GM21423 (cell line): Measurements from ENCODE around the gene ZNF536.
"Not testable (repeated sequence)": the region's sequence is repeated elsewhere in the genome, so short reads cannot be mapped to it uniquely, and the experiment has no call there.

Source experiments
- ATAC-seq: cut with Tn5 transposase; IDR thresholded peaks from one replicate; pipeline ENCODE4 v1.9.1; 2021; ENCODE audit warnings: mild to moderate bottlenecking, moderate library complexity; ENCODE audit not compliant: unreplicated experiment

Gene ZNF536

DNA sequence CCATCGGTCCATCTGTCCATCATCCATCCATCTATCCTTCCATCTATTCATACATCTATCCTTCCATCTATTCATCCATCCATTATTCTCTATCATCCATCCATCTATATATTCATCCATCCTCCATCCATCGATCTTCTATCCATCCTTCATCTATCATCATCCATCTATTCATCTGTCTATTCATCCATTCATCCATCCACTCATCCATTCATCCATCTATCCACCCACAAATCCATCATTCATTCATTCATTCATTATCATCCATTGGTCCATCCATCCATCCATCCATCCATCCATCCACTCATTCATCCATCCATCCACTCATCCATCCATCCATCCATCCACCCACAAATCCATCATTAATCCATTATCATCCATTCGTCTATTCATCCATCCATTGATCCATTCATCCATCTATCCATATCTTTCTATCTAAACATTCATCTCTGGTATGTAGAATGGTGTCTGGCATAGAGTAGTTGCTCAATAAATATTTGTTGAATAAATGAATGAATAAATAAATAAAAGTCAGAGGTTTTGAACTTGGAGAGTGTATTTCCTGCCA is 36.6 kb downstream of the ZNF536 start:
- no peak for ATAC-seq

DNA sequence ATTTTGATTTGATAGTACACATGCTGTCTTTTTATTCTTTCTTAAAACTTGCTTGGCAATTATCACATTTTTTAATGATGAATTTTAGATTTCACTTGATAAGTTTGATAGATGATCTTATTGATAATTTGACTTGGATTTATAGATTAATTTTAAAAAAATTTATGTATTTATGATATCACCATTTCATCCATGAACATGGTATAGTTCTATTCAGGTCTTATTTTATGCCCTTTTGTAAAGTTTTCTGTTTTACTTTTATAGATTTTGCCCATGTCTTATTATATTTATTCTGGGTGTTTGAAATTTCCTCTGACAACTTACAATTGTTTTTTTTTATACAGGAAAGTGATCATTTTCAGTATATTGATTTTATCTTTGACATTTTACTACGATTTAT is 39.5 kb downstream of the ZNF536 start:
- no peak for ATAC-seq

DNA sequence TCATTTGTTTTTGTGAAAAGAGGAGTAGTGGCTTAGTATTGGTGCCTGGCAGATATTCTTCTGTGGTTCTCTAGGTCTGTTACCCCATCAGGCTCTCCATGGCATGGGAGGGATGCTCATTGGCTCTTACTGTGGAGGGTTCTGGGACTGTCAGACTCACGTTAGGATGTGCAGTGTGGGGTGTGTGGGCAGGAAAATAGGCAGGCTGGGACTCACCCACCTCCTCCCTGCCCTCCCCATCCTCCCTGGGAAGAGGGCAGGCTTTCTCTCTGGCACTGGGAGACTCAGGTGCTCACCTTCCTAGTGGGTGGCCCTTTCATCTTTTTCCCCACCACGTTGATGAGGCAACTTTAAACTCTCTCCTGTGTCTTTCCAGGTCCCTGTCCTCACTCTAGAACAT is 44.2 kb downstream of the ZNF536 start:
- ATAC-seq, result no peak

DNA sequence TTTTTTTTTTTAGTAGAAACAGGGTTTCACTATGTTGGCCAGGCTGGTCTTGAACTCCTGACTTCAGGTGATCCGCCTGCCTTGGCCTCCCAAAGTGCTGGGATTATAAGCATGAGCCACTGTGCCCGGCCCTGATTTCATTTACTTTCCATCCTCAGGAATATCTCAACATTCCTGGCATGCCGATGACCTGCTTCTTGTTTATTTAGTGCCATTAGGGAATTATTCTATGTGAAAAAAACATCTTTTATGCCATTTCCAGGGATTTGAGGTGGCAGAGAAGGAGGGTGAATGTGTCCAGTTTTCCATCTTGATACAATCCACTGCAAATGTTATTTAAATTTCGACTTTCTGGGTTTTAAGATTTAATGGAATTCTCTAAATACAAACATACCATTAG is 45.0 kb downstream of the ZNF536 start:
- ATAC-seq, result not testable (repeated sequence)

DNA sequence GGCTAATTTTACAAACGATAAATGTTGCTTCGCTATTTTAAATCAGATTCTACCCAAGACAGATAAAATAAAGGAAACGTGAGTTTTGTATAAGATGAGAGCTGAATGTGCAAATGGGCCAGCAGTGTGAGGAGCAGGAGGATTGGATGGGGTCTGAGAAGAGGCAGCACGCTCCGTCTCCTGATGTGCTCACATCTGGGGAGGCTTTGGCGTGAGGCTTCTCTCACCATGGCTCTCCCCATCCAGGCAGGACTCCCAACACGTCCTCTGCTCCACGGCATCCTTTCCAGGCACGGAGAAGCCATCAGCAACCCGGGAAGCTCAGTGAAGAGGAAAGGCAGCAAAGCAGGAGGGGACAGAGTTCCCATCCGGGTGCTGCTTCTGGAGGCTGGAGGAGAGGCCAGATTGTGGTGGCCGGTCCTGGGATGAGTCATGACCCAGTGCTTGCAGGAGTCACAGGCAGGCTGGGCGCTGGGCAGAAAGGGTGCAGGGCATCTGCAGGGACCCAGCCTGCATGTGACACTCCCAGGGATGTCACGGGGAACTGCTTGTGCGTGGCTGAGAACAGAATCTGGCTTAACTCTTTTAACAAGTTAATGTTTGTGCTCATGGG is 47.5 kb downstream of the ZNF536 start:
- no peak for ATAC-seq

DNA sequence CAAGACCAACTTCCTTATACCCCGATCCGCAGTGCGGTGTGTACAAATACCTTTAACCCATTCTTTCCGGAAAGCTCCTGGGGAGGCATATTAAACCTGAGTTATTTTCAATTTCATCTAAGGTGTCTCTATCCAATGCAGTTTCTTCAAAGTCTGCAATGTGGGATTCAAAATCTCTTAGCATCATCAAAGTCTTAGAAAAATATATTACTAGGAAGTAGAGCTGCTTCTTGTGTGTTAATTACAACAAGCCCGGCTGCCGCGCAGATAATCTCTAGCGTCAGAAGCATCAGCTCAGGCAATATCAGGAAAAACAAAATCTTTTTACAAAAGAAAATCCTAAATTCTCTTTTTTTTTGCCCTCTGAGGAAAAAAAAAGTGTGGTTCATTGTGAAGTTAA is 48.1 kb downstream of the ZNF536 start:
- ATAC-seq, result no peak

DNA sequence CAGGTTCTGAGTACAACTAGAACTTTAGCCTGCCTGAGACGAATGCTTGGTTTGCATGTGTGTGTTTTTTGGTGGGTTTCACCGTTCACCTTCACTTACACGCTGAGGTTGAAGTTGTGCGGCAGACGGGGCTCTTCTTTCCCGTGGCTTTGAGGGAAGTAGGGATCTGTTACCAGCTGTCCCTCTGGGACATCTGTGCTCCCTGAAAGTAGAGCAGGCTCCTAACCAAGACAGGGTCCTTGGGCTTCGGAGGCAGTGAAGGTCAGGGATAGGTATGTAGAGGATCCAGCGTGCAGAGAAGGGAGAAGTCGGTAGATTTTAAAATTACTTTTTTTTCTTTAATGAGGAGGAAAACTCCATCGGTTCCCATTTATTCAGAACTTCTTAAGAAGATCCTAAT is 48.7 kb downstream of the ZNF536 start:
- no peak for ATAC-seq

DNA sequence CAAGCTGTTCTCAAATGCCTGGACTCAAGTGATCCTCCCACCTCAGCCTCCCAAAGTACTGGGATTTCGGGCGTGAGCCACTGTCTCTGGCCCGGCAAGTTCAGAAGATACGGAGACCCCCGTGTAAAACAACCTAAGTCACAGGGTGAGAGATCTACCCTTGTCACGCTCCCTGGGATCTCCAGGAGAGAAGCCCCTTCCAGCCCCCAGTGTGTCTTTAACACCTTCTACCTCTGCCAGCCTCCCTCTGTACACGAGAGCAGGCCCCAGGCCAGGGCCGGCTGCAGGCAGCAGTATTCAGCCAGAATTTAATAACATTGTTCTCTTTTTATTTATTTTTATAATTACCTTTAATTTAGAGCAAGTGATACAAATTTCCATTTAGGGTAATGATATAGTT is 49.4 kb downstream of the ZNF536 start:
- no peak for ATAC-seq

DNA sequence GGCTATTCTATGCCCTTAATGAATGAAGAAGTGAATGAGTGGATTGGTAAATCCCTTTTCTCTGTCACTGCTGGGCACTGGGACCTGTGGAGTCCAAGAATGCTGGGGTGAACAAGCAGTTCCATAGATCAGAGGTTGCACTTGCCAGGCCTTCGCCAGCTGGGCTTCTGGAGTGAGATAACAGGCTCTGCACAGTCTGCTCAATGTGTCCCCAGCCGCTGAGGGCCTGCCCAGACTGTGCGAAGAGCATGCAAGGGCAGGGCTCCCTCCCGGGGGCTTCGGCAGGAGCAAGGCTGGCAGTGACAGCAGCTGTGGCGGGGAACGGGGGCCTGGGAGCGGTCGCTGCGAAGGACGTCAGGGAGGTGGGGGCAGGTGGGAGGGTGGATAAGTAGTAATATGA is 51.3 kb downstream of the ZNF536 start:
- ATAC-seq, result no peak

DNA sequence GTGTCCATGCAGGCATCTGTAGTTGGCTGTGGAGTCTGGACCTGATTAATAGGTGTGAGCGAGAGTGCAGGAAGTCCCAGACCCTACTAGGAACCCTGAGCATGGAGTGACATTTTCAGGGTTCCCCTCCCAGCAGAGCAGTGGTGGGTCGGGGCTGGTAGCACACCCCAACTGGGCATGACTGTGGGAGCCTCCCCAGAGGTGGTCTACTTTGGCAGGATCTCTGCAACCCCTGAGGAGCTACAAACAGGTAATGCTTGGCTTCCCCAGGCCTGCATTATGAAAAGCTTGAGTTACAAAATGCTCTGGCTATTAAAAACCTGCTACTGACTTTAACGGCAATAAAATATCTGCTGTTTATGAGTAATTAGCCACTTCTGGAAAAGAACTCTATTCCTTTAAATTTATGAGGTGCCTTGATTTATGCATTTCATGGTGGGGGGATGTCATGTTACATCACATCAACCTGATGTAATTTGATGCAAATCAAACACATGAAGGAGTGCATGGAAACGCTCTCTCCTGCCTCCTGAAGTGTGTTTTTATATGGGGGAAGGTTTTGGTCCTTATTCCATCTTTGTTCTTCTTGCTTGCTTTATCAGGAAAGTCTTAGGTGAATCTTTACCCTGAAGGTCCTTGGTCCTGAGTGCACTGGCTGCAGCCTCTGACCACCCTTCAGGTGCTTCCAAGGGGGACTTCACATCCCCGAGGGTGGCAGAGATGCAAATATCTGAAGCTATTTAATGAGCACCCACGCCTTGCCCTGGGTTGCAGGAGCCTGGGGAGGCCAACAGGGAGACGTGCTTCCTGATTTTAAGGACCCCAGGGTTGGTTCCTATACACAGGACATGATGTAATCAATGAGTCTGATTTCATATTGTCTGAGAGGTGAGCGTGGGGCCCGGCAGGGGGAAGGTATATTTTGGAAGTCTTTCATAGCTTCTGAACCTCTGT is 54.0 kb downstream of the ZNF536 start:
- ATAC-seq, result no peak

DNA sequence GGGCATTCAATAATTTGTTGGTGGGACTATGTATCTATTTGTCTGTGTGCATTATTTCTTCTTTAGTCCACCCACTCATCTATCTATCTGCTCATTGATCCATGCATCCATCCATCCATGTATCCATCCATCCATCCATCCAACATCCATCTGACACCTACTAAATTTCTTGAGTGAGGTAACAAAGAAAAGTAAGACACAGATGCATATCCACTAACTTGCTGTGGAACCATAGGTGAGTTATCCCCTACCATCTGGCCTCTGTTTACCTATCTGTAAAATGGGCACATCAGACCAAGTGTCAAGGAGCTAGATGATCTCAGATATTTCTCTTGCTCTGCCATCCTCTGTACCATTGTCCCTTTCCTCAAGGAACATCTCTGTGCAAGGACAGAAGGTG is 54.7 kb downstream of the ZNF536 start:
- ATAC-seq, result no peak

DNA sequence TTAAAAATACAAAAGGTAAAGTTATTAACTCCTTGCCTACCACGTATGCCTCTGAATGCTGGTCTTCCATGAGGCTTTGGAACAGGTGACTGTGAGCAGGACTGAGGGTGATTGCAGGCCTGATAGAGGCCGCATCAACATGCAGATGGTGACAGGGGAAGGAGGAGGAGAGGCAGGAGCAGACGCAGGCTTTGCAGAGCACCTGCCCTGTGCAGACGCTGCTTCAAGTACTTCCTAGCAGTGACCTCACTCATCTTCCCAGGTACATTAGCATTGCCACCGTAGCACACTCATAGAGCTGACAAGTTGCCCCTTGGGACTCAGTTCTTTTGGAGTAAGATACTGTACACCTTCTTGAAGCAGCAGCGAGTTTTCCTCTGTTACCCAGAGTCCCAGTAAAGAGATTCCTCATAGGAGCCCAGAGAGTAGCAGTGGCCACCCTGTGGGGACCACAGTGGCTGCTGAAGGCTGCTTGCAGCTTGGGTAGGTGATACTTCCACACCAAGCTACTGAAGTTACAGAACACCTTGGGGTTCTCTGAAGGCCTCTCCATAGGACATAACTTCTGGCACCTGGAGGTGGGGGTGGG is 56.0 kb downstream of the ZNF536 start:
- no peak for ATAC-seq

DNA sequence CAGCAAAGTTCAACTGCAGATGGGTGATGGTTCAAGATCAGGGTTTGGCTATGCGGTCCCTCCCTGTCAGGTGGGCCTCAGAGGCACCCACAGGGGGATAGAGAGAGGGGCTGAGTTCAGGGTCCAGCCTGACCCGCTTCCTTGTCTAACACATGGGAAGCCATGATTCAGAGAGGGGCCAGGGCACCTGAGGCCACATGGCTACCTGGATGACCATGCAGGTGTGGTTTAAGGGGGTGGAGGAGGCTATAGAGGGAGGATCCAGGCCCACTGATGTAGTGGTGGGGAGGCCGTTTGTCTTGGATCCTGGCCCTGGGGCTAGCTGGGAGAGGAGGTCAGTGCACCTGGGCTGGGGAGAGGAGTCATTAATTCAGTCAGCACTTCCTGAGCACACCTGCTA is 56.7 kb downstream of the ZNF536 start:
- no peak for ATAC-seq

DNA sequence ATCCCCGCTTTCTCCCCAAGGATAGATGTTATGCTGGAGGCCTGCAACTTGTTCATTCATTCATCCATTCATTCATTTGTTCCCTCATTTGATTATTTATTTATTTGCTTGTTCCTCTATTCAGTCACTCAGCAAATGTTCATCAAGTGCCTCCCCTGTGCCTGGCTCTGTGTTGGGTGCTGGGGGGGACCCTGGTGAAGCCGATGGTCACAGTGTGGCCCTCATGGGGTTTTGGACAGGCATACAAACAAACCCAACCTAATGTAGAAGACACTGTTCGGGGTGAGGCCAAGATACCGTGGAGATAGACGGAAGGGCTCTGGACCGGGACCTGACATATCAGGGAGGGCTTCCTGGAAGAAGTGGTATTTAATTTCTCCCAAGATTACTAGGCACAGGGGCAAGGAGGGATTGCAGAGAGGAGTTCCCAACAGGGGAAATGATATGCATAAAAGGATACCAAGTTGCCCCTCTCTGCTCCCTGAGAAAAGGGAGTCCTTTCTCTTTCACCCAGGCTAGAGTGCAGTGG is 58.1 kb downstream of the ZNF536 start:
- no peak for ATAC-seq

DNA sequence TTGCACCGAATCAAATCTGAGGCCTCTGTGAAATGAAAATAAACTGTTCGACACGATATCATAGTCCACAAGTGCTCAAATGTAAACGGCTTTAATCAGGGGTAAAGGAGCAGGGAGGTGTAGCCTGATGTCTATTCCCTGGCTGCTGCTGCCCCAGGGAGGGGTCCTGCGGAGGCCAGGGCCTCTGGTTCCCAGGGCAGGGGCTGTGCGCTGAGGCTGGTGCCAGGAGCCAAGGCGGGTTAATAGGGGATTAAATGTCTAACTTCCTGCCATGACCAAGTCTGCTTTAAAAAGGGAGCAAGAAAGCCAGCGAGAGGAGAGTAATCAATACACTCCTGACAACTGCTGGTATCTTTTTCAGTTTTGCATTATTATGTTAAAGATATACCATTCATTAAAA is 59.4 kb downstream of the ZNF536 start:
- ATAC-seq, result no peak

DNA sequence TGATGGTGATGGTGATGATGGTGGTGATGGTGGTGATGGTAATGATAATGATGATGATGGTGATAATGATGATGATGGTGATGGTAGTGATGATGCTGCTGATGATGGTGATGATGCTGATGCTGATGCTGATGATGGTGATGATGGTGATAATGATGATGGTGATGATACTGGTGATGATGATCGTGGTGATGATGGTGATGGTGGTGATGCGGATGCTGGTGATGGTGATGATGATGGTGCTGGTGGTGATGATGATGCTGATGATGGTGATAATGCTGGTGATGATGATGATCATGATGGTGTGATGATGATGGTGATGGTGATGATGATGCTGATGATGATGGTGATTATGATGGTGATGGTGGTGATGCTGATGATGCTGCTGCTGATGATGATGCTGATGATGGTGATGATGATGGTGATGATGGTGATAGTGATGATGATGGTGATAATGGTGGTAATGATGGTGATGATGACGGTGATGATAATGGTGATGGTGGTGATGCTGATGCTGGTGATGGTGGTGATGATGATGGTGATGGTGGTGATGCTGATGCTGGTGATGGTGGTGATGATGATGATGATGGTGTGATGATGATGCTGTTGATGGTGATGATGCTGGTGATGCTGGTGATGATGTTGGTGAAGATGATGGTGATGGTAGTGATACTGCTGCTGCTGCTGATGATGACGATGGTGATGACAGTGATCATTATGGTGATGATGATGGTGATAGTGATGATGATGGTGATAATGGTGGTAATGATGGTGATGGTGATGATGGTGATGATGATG is 62.8 kb downstream of the ZNF536 start:
- no peak for ATAC-seq

DNA sequence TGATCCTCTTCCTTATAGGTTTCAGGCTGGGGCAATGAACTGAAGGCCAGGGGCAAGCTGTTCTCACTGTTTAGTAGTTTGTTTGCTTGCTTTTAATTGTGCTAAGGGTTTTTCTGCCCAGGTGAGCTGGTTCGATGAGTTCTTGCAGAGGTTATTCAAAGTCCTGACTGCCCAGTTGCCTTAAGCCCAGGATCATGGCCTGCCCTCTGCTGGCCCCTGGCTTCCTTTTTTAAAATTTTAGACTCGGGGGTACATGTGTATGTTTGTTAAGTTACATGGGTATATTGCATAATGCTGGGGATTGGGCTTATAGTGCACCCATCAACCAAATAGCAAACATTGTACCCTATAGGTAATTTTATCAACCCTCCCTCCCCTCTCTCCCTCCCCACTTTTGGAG is 65.7 kb downstream of the ZNF536 start:
- no peak for ATAC-seq

DNA sequence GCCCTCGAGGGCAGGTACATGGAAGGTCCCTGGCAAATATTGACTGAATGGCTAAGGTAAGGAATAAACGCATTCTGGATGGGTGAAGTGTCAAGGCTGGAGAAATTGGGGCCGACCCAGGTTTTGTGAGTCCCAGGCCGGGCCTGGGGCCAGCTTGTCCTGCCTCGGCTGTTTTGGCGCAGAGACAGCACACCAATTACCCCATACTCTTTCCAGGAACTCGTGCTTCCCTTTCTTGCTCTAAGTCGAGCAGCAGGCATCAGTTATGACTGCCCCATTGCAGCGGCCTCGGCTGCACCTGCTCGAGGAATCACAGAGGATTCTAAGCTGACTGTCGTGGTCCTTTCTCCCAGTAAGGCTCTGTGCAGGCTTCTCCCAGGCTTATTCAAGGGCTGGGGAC is 67.1 kb downstream of the ZNF536 start:
- no peak for ATAC-seq

DNA sequence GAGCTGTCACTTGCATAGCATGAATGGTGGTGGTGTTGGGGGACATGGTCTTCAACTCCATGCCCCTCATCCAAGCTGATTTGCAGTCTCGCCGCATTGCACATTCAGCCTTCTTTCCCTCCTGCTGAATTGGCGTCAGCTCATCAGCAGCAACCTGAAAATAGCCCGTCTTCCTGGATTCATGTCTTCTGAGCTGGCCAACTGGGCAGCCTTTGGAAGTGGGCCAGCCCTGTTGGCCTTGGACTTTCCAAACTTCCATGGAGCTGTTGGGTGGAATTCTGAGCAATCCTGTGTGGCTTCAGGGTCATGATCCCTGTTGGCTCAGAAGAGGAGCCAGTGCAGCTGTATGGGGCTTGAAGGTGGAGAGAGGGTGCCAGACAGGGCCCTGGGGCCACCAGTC is 68.8 kb downstream of the ZNF536 start:
- ATAC-seq, result no peak

DNA sequence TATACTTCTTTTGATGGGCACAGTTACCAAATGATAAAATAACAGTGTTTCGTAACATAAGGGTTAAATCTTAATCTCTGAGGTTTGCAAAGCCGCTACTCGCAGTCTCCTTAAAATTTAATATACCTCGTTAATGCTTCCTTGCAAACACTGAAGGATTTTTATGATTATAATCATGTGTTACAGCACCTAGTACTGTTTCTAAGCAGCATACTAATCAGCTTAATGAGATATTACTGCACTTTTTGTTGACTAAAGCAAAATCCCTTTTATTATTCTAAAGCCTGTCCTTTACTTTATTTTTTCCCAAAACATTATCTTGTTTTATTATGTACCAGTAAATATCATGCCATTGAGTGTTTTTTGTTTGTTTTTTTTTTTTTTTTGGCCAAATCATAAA is 70.5 kb downstream of the ZNF536 start:
- no peak for ATAC-seq
